WI38 (cell line): Measurements from ENCODE around the gene PHLDB3.

Experiments
- H3K4me3 ChIP-seq: 2 replicates; pipeline ENCODE4 v1.5.1; 2011; ENCODE audit warnings: low read depth, mild to moderate bottlenecking, control low read depth, low read length
- TF ChIP-seq, protein P1 (sequence below): IDR thresholded peaks from 2 replicates; pipeline ENCODE4 v1.5.1; 2012; ENCODE audit warnings: low read depth, mild to moderate bottlenecking, control low read depth, low read length

PHLDB3 gene

DNA sequence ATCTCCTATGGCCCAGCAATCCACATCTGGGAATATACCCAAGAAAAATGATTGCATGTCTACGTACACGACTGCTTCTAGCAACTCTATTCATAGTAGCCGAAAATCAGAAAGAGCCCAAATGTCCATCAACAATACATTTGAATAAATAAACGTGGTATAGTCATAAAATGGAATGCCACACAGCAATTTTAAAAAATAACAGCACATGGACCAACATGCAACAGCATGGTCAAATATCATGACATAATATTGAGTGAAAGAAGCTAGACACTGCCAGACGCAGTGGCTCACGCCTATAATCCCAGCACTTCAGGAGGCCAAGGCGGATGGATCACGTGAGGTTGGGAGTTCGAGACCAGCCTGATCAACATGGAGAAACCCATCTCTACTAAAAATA, 73.6 kb downstream of the PHLDB3 start:
- no peak overlapping the region for H3K4me3 ChIP-seq
- TF ChIP-seq, protein P1, sequence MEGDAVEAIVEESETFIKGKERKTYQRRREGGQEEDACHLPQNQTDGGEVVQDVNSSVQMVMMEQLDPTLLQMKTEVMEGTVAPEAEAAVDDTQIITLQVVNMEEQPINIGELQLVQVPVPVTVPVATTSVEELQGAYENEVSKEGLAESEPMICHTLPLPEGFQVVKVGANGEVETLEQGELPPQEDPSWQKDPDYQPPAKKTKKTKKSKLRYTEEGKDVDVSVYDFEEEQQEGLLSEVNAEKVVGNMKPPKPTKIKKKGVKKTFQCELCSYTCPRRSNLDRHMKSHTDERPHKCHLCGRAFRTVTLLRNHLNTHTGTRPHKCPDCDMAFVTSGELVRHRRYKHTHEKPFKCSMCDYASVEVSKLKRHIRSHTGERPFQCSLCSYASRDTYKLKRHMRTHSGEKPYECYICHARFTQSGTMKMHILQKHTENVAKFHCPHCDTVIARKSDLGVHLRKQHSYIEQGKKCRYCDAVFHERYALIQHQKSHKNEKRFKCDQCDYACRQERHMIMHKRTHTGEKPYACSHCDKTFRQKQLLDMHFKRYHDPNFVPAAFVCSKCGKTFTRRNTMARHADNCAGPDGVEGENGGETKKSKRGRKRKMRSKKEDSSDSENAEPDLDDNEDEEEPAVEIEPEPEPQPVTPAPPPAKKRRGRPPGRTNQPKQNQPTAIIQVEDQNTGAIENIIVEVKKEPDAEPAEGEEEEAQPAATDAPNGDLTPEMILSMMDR, result no peak

DNA sequence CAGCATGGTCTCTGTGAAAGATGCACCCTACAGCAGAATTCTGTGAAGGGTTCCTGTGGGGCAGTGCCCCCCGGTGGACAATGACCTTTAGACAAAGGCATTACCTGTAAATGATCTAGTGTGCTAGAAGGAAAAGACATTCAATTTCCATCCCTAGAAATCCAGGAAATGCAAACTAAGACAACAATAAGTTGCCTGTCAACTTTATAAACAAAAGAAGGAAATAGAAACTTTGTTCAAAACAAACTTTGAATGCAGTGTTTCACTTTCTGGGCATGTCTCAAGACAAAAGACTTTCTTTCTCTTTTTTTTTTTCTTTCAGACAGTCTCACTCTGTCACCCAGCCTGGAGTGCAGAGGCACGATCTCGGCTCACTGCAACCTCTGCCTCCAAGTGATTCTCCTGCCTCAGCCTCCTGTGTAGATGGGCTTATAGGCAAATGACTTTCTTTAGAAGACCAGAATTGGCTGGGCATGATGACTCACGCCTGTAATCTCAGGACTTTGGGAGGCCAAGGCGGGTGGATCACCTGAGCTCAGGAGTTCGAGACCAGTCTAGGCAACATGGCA, 74.3 kb downstream of the PHLDB3 start:
- no peak overlapping the region for H3K4me3 ChIP-seq
- TF ChIP-seq, protein P1, result no peak

DNA sequence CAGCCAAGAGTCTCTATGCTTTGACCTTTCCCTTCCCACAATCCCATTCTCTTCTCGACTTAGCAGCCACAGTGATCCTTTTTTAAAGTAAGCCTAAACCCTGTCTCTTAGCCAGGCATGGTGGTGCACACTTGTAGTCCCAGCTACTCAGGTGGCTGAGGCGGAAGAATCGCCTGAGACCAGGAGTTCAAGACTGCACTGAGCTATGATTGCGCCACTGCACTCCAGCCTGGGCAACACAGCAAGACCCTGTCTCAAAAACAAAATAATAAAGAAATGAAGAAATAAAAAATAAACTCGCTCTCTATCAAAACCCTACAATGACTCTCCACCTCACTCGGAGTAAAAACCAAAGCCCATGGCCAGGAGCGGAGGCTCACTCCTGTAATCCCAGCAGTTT, 75.2 kb downstream of the PHLDB3 start:
- TF ChIP-seq, protein P1, result no peak

DNA sequence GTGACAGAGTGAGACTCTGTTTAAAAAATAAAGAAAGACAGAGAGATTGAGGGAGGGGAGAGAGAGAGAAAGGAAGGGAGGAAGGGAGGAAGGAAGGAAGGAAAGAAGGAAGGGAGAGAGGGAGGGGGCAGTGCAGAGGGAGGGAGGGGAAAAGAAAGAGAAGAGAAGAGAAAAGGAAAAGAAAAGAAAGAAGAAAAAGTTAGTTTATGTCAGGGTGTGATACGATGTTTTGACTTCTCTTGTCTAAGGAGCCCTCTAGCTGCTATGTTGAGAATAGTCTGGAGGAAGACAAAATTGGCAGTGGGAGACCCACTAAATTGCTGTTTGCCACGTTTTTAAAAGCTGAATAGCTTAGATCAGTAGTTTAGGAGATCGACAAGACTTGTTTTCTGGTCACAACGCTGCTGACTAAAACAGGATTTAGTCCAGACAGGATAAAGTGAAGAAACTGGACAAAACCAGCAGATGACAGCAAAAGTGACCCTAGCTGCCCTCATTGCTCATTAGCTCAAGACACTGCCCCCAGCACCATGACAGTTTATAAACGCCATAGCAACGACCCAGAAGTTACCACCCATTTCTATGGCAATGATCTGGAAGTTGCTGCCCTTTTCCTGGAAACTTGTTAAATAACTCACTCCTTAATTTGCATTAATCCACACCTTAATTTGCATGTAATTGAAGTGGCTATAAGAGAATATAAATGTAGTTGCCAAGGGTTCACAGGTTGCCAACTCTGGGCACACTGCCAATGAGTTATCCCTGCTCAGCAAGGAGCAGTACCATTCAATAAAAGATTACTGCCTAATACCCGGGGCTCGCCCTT, 78.8 kb downstream of the PHLDB3 start:
- TF ChIP-seq, protein P1, result peak; percentile 40
- H3K4me3 ChIP-seq, result no peak overlapping the region

More for the DNA sequence above, 75.2 kb downstream of the PHLDB3 start:
- H3K4me3 ChIP-seq, result no peak overlapping the region
